GM19239 (cell line): ENCODE measurements around the gene KSR2.

Source experiments
- DNase-seq: peaks from one replicate; pipeline ENCODE4 v3.0.0; 2011; ENCODE audit warnings: low spot score; ENCODE audit not compliant: insufficient read length
- FAIRE-seq: peaks from 2 replicates; lab custom pipeline; 2011; peaks lifted over from hg19 to GRCh38; lab: Jason Lieb, UNC

KSR2 gene

GRCh38 chr12:117970334-117970733 lies 1.5 kb upstream of the KSR2 start:
- FAIRE-seq (no peak), DNase-seq (no peak)

- FAIRE-seq = no peak
Measured at GRCh38 chr12:117968151-117968789, 520 bp downstream of the KSR2 start.

GRCh38 chr12:117967512-117967911 lies 1.3 kb downstream of the KSR2 start:
- DNase-seq (no peak), FAIRE-seq (no peak)

More at GRCh38 chr12:117968151-117968789, 520 bp downstream of the KSR2 start:
- no peak for DNase-seq

GRCh38 chr12:117967043-117967442 lies 1.7 kb downstream of the KSR2 start:
- DNase-seq (no peak), FAIRE-seq (no peak)

GRCh38 chr12:117966511-117966910 lies 2.3 kb downstream of the KSR2 start:
- no peak for DNase-seq
- FAIRE-seq = no peak

GRCh38 chr12:117963836-117964235 lies 5.0 kb downstream of the KSR2 start:
- DNase-seq = no peak
- no peak for FAIRE-seq

- DNase-seq (no peak), FAIRE-seq (no peak)
Measured at GRCh38 chr12:117936722-117937484, 31.9 kb downstream of the KSR2 start.

GRCh38 chr12:117933545-117933944 lies 35.2 kb downstream of the KSR2 start:
- FAIRE-seq = no peak
- no peak for DNase-seq

- DNase-seq (no peak), FAIRE-seq (no peak)
Measured at GRCh38 chr12:117926391-117926899, 42.3 kb downstream of the KSR2 start.

GRCh38 chr12:117921929-117922777 lies 46.6 kb downstream of the KSR2 start:
- no peak for DNase-seq
- FAIRE-seq = no peak

- no peak for DNase-seq
- FAIRE-seq = no peak
Measured at GRCh38 chr12:117919479-117919878, 49.3 kb downstream of the KSR2 start.

- no peak for DNase-seq
- no peak for FAIRE-seq
Measured at GRCh38 chr12:117914686-117915085, 54.1 kb downstream of the KSR2 start.

GRCh38 chr12:117912756-117913155 lies 56.0 kb downstream of the KSR2 start:
- DNase-seq (no peak), FAIRE-seq (no peak)

- FAIRE-seq (no peak), DNase-seq (no peak)
Measured at GRCh38 chr12:117908411-117908810, 60.4 kb downstream of the KSR2 start.

GRCh38 chr12:117907108-117907689 lies 61.6 kb downstream of the KSR2 start:
- DNase-seq (no peak), FAIRE-seq (no peak)

- FAIRE-seq (no peak), DNase-seq (no peak)
Measured at GRCh38 chr12:117904051-117904450, 64.7 kb downstream of the KSR2 start.

- no peak for DNase-seq
- no peak for FAIRE-seq
Measured at GRCh38 chr12:117903110-117903840, 65.5 kb downstream of the KSR2 start.

GRCh38 chr12:117901631-117902030 lies 67.2 kb downstream of the KSR2 start:
- DNase-seq (no peak), FAIRE-seq (no peak)

GRCh38 chr12:117900561-117900960 lies 68.2 kb downstream of the KSR2 start:
- DNase-seq (no peak), FAIRE-seq (no peak)
